HG03469 (cell line): ENCODE measurements around the gene DOK7.
"Not testable (repeated sequence)": the region's sequence is repeated elsewhere in the genome, so short reads cannot be mapped to it uniquely, and the experiment has no call there.

Source experiments
- ATAC-seq: cut with Tn5 transposase; IDR thresholded peaks from one replicate; pipeline ENCODE4 v1.9.1; 2021; ENCODE audit warnings: mild to moderate bottlenecking, moderate library complexity, moderate number of reproducible peaks; ENCODE audit not compliant: unreplicated experiment

The DOK7 gene

DNA sequence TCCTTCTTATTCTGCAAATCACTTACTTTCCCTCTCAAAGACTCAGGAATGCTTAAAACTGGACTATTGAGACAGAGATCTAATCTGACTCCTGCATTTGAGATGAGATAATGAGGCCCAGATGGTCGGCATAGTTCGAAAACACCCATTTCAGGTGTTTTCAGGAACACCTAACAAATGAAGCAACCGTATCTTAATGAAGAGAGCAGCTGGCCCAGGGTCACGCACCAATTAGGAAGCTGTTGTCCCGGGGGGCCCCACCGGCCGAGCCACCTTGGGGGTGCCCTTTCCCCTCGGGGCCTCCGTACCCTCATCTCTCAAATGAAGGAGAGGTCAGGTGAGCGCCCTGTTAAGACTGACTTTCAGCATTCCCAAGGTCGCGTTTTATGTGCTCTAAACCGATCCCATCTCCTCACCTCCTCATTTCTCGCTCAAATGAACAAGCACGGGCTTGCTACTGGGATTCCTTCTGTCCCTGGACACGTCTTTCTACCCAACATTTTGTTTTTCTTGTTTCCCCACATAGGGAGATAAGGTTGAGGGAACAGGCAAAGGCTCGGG is 68.3 kb downstream of the DOK7 start:
- no peak for ATAC-seq

DNA sequence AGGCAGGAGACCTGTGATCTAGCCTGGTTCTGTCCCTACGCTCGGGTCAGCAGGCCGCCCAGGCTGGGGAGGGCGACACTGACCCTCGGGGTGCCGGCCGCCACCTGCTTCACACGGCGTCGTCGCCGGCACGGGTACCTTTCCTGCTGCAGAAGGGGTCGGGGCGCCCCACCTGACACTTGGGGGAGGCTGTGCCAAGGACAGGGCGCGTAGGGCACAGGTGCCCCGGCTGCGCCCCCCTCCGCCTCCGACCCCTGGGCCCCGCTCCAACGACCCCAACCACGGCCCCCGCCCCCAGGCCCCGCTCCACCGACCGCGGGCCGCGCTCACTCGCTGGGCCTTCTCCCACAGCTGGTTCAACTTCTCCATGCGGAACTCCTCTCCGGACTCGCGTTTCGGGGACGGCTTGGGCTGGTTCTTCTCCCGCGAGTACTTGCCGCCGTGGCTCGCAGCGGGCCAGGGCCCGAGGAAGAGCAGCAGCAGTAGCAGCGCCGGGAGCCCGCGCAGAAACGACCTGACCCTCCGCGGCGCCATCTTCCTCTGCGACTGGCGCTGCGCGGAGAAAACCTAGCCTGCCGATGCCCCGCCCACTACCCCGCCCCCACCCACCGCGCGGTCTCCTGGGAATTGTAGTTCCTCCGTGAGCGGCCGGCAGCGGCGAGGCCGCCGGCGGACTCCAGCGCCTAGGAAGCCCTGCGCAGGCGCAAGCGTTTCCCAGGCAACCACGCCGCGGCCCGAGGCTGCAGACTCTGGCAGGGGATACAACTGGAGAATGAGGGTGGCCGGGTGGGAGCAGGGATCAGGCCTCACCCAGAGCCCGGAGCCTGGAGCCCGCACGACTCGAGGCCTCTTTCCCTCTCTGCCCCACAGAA is 69.0 kb downstream of the DOK7 start, which contains the start of gene LRPAP1:
Gene LRPAP1, minus strand, starts transcription at position 544 of the 872 bp plus-strand sequence. Its CDS starts 10 bp downstream, at position 534.
- peak; percentile 59 for ATAC-seq

DNA sequence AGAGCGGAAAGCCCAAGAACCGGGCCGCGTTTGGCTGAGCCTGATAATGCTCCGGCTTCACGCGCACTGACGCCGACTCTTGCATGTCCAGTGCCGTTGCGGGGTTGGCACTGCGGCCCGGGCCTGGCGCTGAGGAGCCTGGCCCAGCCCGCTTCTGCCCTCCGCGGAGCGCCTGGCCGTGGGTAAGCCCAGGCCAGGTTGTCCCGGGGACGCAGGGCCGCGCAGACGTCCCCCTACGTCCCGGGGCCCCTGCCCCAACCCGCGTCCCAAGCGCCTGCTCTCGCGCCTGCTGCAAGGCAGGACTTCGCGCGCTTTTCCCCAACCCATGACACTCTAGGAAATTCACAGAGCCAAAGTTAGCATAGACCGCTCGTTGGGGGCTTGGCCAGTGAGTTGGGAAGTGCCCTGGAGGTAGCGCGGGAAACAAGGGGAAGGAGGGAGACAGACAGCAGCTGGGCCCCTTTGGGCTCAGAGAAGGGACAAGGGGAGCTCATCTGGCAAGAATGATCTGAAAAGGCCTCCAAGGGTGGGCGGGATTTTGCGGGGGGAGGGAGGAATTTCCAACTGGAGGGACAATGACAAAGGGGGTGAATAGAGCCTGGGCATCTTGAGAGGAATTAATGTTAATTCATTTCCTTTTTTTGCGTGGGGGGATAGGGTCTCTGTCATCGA is 69.8 kb downstream of the DOK7 start:
- no peak for ATAC-seq

DNA sequence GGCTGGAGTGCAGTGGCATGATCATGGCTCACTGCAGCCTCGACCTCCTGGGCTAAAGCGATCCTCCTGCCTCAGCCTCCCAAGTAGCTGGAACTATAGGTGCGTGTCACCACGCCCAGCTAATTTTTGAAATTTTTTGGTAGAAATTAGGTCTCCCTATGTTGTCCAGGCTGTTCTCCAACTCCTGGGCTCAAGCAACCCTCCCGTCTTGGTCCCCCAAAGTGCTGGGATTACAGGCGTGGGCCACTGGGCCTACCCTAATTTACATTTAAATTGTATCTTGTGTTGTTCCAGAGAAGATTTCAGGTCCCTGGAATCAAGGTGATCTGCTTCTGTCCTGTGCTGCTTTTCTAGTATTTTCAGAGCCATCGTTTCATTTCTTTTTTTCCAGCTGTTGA is 70.3 kb downstream of the DOK7 start:
- no peak for ATAC-seq

DNA sequence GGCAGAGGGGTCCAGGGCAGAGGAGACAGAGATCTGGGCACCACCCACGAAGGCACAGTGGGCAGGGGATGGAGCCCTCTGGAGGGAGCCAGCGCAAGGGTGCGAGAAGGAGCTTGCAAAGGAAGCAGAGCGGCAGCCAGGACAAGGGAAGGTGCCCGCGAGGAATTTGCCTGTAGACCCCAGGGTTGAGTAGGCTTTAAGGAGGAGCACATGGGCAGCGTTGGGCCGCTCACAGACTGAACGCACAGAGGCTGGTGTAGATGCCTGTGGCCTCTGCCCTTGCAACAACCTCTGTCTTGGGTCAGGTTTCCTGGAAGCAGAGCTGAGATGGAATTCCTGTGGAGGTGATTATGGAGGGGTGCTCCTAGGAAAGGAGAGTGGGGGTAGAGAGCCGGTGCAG is 72.7 kb downstream of the DOK7 start:
- not testable (repeated sequence) for ATAC-seq

DNA sequence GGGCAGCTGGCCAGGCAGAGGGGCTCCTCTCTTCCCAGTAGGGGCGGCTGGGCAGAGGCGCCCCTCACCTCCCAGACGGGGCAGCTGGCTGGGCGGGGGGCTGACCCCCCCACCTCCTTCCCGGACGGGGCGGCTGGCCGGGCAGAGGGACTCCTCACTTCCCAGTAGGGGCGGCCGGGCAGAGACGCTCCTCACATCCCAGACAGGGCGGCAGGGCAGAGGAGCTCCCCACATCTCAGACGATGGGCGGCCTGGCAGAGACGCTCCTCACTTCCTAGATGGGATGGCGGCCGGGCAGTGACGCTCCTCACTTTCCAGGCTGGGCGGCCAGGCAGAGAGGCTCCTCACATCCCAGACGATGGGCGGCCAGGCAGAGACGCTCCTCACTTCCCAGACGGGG is 75.8 kb downstream of the DOK7 start:
- ATAC-seq, result not testable (repeated sequence)

DNA sequence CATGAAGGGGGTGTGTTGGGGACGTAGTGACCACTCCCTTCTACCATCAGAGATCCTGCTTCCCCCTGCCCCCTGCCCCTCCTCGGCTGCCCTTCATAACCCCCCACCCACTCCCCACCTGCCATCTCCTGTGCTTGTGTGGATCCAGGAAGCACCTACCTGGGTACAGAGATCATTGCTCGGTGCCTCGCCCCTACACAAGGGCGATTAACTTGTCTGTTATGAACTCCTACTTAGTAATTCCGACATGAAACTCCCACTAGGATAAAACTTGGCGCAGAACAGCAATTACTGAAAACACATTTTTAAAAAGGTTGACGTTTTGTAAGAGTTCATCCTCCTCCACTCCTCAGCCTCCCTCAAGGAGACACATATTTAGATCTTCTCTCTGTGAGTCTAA is 80.3 kb downstream of the DOK7 start:
- not testable (repeated sequence) for ATAC-seq
